ENCODE data around the gene UBA52.

UBA52 gene

DNA sequence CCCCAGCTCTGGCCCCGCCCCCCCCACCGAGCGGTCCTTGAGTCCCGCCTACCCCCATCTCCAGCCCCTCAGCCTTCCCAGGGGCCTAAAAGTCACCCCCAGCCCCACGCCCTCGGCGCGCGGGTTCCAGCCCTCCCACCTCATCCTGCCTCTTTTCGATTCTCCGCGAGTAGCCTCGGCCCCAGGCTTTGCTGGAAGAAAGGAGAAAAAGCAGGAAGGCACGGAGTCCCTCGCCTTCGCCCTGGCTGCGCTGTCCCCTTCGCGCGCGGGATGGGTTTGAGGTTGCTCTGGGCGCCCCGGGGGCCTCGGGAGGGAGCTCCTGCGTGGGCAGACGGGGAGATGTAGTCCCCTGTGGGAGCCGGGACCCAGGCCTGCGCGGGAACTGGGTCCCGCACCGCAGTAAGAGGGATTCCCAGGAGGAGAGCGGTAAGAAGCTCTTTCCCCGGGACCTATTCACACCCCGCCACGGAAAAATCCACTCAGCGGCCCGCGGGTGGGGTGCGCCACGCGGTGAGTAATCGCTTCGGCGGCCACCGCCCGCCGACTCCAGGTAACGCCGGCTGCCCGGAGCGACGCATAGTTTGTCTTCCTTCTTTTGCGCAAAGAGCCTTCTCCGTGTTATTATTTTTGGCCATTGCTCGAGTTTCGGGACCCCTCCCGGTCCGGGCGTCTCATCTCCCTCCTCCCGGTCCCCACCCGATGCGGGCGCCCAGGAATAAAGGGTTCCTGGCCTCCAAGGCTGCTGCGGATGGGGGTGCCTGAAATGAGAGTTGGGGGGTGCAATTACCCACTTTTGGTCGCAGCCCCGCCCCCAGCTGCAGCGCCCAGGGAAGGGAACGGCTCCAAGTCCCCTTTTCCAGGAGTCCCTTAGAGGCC lies 35.8 kb downstream of the UBA52 start:
- no peak for DNase-seq (ENCODE audit: low read depth in 1 of 2, low spot score in 1 of 2)

GRCh38 chr19:18608102-18608804 lies 36.6 kb downstream of the UBA52 start:
- DNase-seq (ENCODE audit: low read depth in 1 of 2, low spot score in 1 of 2): no peak

DNA sequence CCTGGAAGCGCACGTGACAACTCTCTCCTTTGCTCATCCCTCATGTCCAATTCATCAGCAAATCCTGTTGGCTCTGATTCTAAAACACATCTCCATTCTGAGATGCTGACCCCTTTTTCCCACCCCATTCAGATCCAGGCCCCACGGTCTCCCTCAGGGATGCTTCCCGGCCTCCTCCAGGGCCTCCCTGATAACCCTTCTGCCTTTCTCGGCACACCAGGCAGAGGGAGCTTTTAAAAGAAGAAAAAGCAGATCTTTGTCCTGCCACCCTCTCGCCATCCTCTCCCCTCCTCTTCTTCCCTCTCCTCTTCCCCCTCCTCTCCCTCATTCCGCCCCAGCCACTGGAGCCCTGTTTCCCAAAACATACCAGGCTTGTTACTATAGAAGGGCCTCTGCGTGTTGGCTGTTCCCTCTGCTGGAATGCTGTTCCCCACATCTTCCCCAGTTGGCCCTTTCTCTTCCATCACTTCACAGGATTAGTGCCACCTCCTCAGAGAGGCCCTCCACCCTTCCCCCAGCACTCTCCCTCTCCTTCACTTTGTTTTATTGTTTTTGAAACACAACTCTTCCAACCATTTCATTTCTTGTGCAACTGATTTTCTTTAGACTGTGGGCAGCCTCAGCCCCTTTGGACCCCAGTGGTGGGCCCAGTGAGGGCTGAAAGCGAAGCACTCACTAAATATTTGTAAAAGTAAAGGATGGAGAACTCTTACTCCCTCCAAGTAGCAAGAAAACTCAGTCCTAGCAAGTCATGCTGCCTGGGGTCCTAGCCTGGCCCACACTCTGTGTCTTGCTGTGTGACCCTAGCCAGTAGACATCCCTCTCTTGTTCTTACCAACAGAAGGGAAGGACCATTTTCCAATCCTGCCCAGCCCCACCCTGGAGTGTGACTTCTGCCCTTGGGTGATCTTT lies 37.4 kb downstream of the UBA52 start:
- DNase-seq (ENCODE audit: low read depth in 1 of 2, low spot score in 1 of 2): no peak

DNA sequence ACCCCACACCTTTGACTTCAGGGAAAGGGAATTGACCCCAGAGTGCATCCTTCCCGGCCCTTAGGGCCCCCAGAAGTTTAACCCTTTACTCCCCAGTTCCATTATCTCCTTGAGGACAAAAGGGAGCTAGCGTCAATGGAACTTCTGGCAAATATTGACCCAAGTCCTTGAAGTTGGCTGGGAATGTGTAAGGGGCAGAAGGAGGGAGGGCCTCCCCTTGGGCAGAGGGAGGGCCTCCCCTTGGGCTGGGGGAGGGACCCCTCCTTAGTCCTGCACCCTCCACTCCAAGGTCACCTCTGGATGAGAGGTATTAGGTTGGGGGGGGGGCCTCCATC lies 38.0 kb downstream of the UBA52 start:
- DNase-seq (ENCODE audit: low read depth in 1 of 2, low spot score in 1 of 2): no peak

DNA sequence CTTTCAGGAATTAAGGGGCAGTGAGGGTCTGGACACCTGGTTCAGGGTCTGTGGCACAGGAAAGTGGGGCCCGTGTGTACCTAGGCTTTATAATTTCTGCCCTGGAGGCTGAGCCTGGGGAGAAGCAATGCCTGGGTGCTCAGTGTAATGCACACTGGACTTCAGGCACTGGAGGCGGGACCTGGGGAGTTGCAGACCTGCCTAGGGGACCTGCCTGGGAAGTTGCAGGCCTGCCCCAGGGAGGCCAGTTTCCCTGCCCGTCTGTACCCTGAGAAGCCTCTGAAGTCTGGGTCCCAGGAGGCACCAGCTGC lies 38.5 kb downstream of the UBA52 start:
- no peak for DNase-seq (ENCODE audit: low read depth in 1 of 2, low spot score in 1 of 2)

DNA sequence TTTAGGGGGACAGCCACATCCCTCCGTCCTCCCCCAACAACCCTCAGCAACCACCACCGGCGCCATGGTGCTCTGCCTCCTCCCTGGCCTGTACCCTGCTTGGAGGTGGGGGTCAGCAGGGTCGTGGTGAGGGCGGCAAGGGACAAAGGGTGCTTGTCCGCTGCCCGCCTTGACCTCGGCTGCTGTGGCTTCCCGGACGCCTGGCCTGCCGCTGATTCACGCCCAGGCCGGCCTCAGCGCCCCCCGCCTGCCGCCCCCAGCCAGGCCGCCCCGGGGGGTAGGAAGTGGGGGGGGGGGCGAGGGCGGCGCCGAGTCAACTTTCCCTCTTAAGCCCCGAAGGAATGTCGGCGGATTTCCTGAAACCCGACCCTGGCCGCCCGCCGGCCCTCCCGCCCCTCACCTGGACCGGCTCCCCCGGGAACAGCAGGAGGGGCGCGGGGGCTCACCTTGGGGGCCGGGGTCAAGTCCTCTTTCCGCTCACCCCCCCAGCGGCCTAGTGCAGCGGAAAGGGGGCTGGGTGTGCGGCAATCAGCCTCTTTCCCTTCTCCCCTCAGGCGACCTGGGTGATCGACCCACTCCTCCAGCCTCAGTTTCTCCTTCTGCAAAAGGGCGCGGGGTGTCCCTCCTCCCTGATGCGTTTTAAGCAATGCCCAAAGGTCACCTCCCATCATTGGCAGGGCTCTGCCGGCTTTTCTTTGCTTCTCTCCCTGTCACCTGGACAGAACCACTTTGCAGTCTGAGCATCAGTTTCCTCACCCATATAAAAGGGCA lies 39.1 kb downstream of the UBA52 start:
- DNase-seq (ENCODE audit: low read depth in 1 of 2, low spot score in 1 of 2): no peak

DNA sequence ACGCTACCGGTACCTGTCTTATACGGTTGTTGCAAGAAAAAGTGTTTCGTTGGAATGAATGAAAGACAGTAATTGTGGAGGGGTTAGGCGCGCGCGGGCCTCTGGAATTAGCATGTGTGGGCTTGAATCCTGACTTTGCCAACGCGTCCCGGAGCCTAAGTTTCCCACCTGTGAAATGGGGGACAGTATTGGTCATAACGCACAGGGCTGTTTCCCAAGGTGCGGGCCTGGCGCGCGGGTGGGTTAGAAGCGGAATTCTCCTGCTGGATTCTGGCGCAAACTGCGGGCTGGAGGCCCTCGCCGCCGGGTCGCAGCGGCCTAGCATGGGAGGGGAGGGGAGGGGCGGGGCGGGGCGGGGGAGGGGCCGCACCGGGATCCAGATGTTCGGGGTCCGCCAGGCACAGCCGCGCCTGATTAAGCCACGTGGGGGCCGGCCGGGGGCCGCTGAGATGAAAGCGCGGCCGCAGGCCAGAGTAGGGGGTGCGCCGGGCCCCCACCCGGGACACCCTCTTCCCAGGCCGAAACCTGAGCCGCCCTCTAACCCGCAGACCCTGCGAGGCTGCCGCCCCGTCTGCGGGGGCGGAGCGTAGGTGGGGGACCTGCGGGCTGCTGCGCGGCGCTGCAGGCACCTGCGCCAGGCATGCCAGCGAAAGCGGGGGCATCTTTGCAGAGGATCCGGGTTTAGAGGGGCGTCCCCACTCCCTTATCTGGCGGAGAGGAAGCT lies 39.8 kb downstream of the UBA52 start:
- DNase-seq (ENCODE audit: low read depth in 1 of 2, low spot score in 1 of 2): no peak

DNA sequence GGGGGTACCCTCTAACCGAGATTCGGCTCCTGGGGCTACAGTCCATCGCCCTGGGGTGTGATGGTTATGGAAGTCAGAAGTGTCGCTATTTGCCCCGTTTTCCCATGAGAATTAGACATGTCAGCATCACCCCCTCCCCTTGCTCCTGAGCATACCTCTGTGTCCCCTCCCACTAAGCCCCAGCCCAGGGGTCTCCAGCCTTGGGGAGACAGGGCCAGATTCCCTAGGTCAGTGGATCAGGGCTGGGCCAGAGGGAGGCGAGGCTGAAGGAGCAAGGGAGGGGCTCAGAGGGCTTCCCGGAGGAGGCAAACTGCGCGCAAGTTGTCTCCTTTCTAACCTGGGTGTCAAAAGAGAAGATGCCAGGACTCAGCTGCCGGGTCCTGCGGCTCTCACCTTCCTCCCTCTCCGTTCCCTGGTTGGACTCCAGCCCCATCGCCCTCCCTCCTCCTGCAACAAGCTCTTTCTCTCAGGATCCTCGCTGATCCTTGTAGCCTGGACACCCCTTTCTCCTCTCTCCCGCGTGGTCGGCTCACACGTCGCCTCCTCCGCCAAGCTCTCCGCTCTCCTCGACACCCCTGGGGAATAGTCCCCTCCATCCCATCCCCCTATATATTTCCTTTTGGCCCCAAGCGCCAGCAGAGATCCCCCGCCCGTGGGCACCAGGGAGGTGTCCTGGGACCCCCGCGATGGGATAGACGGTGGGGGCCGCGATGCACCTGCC lies 40.6 kb downstream of the UBA52 start:
- DNase-seq (ENCODE audit: low read depth in 1 of 2, low spot score in 1 of 2): no peak

DNA sequence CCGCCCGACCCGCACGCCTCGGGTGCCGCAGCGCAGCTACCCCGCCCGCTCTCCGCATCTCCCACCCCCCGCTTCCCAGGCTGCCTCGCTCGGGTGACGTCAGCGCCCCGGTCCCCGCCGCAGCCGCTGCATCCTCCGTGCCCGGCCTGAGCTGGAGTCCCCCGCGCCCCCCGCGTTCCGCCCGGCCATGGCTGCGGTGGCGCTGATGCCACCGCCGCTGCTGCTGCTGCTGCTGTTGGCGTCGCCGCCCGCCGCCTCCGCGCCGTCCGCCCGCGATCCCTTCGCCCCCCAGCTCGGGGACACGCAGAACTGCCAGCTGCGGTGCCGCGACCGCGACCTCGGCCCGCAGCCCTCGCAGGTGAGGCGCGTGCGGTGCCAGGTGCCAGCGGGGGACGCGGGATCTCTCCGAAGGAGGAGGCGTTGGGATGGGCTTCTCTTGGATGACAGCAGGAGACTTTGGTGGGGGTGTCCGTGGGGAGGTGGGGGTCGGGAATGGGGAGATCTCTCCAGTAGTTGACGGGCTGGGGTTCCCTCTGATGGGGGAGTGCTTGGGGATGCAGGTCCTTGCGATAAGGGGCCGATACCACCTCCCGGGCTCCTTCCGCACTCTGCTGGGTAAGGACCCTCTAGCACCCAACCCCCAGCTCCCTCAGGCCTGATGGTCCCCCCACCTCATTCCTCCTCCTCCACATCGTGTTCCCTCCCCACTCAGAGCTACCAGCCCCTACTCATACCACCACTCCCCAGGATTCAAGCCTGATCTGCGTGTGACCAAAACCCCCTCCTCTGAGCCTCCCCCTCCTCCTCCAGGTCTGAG lies 41.3 kb downstream of the UBA52 start, which contains the start of gene TMEM59L:
Gene TMEM59L (plus strand): TSS at position 99 of the 817 bp plus-strand sequence. CDS start 89 bp downstream, at position 188.
- no peak for DNase-seq (ENCODE audit: low read depth in 1 of 2, low spot score in 1 of 2)

- no peak for DNase-seq (ENCODE audit: low read depth in 1 of 2, low spot score in 1 of 2)
Observed at GRCh38 chr19:18613589-18614234, 42.1 kb downstream of the UBA52 start.

DNA sequence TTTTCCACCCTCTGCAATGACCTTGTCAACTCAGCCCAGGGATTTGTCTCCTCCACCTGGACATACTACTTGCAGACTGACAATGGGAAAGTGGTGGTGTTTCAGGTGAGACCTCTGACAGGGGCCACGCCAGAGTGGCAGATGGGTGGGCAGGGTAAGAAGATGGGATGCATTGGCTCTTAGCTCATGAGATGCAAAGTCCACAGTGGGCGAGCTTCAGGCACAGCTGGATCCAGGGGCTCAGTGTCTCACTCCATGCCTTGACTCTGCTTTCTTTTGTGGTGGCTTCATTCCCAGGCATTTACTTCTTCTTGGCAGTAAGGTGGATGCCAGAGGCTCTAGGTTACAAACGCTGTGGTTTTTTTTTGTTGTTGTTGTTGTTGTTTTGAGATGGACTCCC lies 44.4 kb downstream of the UBA52 start:
- DNase-seq (ENCODE audit: low read depth in 1 of 2, low spot score in 1 of 2): no peak

DNA sequence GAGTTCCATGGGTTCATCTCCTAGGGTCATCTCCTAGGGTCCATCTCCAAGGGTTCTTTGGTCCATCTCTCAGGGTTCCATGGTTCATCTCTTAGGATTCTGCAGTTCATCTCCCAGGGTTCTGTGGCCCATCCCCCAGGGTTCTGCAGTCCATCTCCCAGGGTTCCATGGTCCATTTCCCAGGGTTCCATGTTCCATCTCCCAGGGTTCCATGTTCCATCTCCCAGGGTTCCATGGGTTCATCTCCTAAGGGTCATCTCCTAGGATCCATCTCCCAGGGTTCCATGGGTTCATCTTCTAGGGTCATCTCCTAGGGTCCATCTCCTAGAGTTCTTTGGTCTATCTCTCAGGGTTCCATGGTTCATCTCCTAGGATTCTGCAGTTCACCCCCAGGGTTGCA lies 45.9 kb downstream of the UBA52 start:
- no peak for DNase-seq (ENCODE audit: low read depth in 1 of 2, low spot score in 1 of 2)

DNA sequence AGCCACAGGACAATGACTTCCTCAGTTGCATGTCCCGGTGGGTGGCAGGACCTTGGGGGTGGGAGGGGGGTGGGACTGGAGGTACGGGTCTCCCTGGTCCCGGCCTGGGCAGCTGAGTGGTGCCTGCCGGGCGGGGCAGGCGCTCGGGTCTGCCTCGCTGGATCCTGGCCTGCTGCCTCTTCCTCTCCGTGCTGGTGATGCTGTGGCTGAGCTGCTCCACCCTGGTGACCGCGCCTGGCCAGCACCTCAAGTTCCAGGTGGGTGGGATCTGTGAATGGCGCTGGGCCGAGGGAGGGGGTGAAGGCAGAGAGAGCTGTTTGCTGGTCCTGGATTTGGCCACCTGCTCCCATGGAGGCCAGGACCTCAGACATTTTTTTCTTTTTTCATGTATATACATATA lies 46.6 kb downstream of the UBA52 start:
- DNase-seq (ENCODE audit: low read depth in 1 of 2, low spot score in 1 of 2): no peak

DNA sequence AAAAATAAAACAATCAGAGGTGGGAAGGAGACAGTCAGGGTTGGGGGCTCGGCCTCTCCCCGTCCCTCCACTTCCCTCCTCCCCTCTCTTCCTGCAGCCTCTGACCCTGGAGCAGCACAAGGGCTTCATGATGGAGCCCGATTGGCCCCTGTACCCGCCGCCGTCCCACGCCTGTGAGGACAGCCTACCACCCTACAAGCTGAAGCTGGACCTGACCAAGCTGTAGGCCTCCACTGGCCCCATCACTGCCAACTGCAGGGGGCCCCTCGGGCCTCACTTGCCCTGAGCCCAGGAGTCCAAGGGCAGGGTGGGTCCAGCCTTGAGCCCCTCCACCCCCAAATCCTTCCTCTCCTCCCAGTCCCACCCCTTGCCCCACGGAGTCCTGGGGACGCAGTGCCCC lies 48.7 kb downstream of the UBA52 start:
- no peak for DNase-seq (ENCODE audit: low read depth in 1 of 2, low spot score in 1 of 2)

DNA sequence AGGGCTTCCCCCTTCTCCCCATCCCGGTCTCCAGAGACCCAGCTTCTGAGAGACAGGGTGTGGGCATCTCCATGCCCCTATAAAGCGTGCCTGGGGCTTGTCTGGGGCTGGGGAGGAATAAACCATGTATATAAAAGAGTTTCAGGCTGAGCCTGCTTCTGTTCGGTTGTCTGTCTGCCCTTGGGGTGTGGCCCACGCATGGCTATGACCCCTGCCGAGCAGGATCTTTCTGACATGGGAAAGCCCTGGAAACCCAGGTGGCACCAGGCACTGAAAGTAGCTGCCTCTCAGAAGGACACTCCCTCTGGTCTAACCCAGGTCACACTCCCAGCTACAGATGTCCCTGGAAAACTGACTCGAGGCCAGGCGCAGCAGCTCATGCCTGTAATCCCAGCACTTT lies 49.2 kb downstream of the UBA52 start:
- no peak for DNase-seq (ENCODE audit: low read depth in 1 of 2, low spot score in 1 of 2)

- no peak for DNase-seq (ENCODE audit: low read depth in 1 of 2, low spot score in 1 of 2)
Observed at GRCh38 chr19:18626906-18627305, 55.2 kb downstream of the UBA52 start.

Measured in activated CD4-positive, alpha-beta T cell treated with anti-CD3 and anti-CD28 coated beads, Interleukin-2, amount 50 U/mL, for 24 hours (primary cell).